Measurements from ENCODE around the gene NR2F2.

GRCh38 chr15:96359616-96360521 is 29.4 kb downstream of the NR2F2 start:
- TF ChIP-seq YY1 (IDR thresholded peaks at IDR 0.05; ENCODE audit: insufficient read depth, insufficient read length) (no peak), SUZ12 (IDR thresholded peaks at IDR 0.05; ENCODE audit: extremely low read depth, insufficient read depth, insufficient read length) (no peak), ZNF274 (IDR thresholded peaks at IDR 0.05; ENCODE audit: low read depth, low read length) (no peak)
